HG02588 (cell line): ENCODE data around the gene MSX2.

Source experiments
- ATAC-seq: cut with Tn5 transposase; IDR thresholded peaks from one replicate; pipeline ENCODE4 v1.9.1; 2021; ENCODE audit warnings: mild to moderate bottlenecking, moderate library complexity; ENCODE audit not compliant: unreplicated experiment

MSX2 gene

DNA sequence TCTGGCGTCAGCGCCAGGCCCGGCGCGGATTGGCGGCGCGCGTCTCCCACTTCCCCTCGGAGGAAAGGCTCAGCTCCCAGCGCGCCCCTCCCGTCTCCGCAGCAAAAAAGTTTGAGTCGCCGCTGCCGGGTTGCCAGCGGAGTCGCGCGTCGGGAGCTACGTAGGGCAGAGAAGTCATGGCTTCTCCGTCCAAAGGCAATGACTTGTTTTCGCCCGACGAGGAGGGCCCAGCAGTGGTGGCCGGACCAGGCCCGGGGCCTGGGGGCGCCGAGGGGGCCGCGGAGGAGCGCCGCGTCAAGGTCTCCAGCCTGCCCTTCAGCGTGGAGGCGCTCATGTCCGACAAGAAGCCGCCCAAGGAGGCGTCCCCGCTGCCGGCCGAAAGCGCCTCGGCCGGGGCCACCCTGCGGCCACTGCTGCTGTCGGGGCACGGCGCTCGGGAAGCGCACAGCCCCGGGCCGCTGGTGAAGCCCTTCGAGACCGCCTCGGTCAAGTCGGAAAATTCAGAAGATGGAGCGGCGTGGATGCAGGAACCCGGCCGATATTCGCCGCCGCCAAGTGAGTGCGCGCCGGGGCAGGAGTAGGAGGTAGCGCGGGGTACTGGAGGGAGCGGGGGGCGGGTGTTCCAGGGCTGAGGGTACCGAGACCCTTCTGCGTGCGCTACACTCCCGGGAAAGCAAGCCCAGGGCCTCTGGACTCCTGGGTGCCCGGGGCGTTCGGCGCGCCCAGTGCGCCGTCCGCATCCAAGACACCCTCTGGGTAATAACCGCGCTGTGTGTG, at the start of gene MSX2:
Gene MSX2 (plus strand): TSS at position 99 of the 777 bp plus-strand sequence. CDS start 78 bp downstream, at position 177.
- no peak for ATAC-seq

DNA sequence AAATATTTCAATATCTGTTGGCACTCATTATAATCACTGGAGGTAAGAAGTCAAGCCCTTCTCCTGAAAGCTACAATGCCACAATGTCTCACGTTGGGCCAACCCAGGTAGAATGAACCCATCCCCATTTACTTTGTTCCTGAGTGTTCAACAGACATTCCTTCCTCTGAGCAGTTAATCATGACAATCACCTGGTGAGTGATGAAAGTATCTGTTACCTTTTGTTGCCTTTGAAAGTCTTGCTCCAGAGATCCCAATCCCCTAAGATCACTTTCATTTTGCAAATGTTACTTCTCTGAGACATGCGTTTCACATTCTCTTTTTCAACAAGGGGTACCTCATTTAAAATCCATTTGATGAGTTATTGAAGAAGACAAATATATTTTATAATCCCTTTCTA, 49.3 kb upstream of the MSX2 start:
- no peak for ATAC-seq

DNA sequence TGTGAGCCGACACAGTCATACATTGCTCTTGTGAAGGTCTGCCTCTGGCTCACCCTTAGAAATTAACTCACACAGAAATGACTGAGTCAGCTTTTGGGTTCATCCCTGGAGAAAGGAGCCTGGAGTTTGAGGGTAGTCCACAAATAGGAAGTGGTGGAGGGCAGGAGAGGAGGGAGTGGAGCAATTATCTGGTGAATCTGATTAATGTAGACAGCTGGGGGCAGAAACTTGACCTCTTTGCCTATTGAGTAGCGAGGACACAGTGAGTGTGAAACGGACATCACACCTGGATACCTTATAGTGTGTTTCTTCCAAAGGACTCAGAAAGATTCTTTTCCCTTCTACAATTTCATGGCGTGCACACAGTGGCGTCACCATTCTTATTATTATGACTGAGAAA, 48.5 kb upstream of the MSX2 start:
- no peak for ATAC-seq

DNA sequence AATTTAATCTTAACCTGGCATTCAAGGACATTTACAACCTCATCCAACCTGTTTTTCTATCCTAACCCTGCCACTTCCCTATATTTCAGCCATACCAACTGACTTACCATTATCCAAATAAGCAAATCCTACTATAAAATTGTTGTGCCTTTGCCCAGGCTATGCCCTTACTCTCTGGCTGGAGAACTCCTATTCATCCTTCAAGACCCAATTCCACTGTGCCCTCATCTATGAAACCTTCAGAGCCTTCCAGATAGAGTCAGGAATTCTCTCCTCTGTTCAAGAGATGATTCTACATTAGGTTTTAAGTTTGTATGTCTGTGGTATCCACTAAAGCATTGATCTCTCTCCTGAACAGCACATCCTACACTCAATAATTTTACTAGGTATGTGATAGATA, 46.3 kb upstream of the MSX2 start:
- ATAC-seq: no peak

DNA sequence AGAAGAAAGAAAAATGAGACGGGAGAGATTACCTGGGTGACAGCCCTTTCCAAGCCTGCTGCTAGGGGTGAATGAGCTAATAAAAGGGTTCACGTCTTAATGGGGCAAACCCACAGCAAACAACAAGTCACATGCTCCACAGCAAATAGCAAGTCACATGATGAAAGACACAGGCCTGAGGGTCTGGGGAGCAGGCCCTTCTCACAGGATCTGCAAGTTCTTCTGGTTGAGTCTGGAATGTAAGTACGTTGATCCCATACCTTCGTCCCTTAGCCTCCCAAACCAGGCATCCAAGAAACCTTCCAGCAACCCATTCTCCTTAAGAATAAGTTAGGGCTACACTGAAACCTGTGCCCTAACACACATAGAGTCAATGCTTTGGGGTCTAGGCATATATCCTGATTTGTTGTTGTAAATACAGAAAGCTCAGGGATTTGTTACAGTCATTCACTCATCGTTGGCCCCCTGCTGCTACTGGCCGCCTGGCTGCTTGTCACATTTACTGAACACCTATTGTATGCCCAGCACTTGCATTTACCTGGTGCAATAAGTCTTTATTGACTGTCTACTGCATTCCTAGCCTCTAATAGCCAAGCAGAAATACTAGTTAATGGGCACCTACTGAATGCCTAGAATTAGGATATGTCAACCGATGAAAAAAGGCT, 43.3 kb upstream of the MSX2 start:
- no peak for ATAC-seq

DNA sequence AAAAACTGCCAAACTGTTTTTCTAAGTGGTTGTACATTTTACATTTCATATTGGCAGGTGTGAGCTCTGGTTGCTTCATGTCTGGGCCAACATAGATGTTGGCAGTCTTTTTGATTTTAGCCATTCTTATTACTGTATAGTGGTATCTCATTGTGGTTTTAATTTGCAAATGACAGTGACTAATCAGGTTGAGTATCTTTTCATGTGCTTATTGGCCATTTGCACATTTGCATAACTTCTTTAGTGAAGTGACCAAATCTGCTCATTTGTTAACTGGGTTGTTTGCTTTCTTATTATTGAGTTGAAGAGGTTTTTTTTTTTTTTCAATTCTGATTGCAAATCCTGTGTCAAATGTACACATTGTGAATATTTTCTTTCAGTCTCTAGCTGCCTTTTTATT, 36.9 kb upstream of the MSX2 start:
- ATAC-seq: no peak

DNA sequence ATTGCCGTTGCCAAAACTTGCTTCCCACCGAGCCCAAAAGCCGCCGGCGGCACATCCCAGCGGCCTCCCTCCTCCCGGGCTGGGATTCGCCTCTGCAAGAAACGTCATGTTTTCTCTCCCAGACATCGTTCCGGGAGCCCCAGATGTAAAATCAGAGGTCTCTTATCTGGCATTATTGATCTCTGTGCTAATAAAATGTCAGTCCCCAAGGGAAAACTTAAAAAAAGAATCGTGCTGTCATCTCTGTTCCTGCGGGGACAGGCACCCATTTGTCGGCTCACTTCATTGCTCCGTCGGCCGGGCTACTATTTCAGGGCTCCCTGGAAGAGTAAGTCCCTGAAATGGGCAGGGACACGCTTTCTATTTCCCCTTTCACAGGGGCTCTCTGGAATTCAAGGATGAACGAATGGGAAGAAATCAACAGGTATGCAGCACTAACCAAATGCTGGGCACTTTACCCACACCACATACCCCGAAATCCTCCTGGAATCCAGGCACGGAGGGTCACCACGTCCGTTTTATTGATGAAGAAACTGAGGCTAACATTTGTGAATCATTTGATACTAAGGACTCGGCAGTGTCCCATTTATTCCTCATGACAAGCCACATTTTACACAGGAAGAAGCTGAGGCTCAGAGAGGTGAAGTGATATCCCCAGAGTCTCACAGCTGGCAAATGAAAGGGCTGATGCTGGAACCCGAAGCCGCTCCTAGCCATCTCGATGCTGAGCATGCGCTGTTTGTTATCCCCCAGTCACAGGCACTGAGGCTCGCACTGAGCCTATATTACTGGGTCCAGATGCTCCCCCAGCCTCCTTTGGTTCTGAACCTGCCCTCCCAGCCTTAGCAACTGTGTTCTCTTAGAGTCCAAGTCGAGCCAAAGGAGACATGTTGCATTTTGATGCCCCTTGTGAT, 35.7 kb upstream of the MSX2 start:
- ATAC-seq: no peak

DNA sequence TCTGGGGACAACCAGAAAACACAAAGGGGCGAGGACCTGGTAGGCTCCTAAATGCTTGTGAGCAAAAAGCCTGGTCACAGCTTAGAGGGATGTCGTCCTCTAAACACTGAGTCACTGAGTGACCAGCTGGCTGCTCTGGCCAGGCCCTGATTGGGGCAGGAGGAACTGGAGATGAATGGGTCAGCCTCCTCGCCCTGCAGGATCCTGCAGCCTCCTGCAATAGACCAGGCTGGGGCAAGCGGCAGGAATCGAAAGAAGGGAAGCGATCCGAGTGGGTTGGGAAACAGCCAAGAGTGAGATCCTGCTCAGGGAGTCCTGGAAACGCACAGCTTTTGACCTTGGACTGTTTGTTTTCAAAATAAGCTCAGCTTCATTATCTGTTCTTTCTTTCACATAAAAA, 34.1 kb upstream of the MSX2 start:
- no peak for ATAC-seq

DNA sequence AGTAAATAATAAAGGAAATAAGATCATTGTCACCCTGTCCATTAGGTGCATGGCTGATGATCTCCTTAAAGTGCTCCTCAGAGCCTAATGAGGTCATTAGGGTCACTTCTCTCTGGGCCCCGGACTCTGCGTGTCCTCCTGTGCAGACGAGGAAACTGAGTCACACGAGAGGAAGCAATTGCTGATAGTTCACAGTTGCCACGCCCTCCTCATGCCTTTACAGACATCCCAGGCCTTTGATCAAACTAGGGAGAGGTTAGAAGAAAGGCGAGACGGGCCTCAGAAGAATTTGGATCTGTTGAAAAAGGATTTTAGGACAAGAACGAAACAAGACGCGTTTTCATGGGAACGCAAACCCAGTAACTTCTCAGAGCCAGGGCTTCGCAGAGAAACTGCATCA, 32.0 kb upstream of the MSX2 start:
- no peak for ATAC-seq

DNA sequence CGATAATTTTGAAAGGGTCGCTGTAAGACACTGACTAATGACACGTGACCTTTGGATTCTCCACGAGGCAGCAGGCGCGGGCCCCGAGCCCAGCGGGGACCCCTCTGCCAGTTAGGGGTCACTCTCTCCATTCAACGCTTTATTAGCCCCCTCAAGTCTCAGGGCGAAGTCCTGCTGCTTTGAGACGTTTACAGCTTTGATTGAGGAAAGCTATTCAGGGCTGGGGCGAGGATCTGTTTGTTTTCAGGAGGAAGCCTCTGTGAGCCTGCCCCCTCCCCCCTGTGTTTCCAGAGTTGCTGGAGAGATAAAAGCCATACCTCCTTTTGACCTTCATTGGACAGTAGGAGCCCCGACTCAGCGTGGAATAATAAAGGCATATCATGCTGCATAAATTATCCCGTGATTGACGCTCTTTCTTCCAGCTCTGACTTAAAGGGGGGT, 31.4 kb upstream of the MSX2 start:
- ATAC-seq: no peak

DNA sequence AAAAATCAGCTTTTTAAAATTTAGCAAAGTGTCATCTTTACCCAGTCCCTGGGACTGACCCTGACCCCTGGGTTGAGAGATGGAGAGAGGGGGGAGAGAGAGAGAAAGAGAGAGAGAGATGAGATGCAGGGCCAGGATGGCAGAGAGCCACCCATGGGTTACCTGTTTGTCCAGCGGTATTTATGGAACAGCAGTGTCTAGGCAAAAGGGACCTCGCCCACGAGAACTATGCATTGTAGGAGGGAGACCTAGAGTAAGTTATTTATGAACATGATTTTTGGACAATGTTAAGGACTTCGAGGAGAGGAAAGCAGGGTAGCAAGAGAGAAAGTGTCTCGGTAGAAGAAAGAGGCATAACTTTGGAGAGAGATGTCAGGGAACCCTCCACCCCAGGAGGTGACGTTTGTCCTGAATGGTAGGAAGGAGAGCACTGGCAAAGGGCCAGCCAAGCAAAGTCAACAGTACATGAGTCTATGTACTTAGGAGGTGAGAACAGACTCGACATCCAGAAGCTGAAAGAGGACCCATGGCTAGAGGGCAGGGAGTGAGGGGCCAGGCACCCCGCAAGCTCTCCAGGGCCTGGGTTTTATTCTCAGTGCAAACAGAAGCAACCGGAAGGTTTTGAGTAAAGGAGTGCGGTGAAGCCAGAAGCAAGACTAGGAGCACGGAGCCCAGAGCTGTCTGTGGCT, 30.5 kb upstream of the MSX2 start:
- ATAC-seq: no peak

DNA sequence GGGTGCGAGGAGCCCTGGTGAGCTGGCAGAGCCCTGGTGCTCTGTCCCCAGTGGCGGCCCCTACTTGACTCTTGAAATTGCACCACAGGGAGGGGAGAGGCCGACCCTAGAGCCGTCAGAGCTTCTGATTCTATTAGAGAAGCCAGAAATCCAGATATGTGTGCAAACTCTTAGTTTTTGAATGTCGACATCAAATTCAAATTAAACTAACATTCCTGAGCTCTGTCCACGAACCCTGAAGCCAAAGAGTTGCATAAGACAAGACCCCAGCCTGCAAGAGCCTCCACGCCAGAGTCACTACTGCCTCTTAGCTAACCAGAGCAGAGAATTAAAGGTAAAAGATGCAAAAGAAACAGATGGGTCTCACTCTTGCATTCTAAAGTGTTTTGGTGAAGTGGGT, 29.8 kb upstream of the MSX2 start:
- ATAC-seq: no peak

DNA sequence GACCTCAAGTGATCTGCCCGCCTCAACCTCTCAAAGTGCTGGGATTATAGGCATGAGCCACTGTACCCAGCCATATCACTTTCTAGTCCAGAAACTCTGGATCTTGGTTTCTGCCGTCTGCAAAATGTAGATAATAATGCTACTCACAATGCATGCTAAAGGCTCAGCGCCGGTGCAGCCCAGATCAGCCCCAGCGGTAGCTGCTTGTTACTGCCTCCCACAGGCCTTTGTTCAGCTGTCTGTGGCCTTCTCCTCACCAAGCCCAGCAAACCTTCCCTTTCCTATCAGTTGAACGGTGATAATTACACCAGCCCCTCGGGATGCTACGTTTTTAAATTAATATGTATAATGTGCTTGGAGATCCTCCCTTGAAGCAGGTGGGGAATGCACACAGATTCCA, 26.2 kb upstream of the MSX2 start:
- ATAC-seq: no peak

DNA sequence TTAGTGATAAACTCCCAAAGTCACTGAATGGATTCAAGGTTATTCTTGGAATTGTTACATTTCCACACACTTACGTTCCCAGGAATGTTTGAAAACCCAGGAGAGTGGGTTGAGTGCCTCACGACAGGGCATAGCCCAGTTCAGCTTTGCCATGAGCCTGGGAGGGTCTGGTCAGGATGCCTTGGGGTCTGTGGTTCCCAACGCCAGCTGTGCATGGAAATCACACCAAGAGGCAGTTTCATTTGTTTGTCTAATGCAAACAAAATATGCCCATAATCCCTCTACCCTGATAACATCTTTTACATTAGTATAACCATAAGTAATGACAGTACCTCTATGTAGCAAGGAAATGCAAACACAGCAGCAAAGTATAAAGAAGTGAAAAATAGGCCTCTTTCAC, 25.3 kb upstream of the MSX2 start:
- ATAC-seq: no peak

DNA sequence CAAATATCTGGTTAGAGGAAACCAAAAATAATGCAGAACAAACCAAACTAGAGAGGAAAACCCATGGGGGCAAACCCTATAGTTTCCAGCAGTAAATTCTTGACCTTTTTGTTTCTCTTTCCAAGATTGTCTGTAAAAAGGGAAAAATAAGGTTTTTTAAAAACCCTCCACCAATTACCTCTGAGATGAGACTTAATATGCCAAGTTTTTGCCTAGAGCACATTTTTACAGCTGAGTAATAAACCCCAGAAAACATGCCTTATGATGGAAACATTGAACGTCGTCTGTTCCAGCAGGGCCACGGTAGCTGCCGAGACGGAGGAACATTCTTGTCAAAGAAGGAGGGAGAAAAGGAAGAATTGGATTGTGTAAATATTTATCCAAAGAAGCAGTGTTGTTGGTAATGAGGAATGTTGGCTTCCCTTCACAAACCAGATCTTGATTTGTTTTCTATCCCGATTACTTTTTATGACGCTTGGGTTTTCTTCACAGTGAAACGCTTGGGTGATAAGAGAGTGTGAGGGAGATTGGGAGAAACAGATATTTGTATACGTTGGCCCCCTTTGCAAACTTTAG, 17.3 kb upstream of the MSX2 start:
- no peak for ATAC-seq

DNA sequence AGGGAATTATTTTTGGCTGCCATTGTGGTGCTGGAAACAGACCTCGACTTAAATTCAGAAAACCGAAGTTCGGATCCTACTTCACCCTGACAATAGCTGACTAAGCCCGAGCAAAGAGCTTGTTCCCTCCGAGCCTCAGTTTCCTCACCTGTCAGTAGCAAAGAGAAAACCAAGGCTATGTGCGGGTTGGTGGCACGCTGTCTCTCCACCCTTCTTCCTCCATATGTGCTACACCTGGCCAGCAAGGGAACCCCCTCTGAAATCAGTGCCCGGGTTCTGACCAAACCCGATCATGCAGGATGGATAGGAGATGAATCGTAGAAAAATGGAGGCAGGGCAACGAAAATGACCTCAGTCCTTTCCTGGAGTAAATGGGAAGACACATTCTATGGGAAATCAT, 16.7 kb upstream of the MSX2 start:
- no peak for ATAC-seq

DNA sequence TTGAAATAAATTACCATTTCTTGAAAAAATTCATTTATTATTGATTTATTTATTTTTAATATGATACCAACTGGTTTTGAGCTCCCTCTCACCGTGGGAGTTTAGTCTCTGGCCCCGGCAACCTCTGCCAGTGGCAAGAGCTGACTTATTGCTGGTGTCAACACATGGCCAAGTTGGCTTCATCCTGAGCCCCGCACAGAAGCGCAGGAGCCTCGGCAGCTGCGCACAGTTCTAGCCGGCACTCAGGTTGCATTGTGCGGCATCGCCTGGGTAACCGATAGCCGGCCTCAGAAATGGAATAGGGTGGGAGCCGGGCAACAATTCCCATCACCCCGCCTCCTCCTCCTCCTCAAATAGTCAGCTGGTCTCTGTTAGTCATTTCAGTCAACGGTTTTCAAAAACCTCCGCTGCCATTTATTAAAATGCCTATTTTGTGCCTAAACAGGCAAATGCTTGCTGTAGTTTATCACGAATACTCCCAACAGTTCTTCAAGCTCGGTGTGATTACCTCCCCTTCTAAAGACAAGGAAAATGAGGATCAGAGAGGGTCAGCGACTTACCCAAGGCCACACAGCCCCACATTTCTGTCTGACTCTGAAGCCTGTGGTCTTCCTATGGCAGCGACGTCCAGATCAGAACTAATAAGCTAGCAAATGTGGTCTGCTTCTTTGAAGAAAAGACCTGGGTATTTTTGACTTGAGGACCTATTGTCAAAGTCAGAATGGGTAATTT, 15.7 kb upstream of the MSX2 start:
- no peak for ATAC-seq

DNA sequence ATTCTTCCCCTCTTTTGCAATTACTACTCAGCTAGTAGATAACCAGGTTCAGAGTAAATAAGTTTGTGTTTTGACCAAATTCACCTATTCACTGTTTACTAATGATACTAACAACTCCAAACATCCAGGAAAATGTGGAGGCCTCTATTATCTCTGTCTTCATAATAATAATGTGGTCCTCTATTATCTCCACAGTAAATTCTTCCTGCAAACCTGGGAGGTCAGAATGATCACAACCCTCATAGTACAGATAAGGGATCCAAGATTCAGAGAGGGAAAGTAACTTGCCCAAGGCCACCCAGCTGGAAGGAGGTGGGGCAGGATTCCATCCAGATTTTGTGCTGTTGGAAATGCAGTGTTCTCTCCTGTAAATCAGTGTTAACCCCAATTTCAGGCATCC, 9.6 kb upstream of the MSX2 start:
- ATAC-seq: no peak

DNA sequence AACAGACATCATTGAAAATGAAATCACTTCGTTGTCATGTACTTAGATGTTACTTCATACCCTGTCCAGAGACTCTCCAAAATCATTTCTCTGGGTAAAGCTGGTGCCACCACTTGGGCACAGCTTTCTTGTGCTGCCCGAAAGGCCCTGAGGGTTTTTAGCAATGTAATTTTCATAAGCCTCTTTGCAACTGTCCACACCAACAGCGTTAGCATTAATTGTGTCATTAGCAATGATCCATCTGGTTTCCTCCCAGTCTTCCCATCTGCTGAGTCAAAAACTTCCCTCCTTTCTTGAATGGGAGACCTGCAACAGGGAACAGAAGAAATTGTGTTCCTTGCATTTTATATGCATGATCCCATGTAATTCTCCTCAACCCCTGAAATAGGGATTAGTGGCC, 8.6 kb upstream of the MSX2 start:
- no peak for ATAC-seq

DNA sequence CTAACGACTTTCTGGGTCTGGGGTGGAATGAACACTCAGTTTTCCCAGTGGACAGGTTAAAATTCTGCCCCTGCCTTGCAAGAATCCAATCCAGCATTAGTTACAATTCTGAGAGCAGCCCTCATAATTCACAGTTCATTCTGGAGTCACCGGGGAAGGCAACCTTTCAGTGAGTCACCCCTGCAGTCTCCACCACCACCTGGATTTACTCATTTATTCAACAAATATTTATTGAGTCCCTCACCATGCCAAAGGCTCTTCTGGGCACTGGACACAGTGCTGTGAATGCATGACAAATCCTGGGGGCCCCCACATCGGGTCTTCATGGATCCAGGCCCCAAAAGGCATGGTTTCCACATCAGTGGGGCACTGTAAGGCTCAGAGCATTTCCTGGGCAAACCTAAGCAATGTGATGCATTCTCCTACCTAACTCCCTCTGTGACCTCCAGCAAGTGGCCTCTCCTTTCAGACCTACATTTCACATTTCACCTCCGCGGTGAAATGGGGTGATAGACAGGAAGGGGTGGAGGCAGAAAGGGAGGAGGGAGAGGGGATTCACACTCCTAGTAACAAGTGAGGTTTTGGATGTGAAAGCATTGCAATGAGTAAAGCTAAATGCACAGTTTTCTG, 6.4 kb upstream of the MSX2 start:
- ATAC-seq: no peak
